NB4 (cell line): ENCODE measurements around the gene SGPL1.

Experiments
- CTCF ChIP-seq: IDR thresholded peaks from one replicate; pipeline ENCODE4 v1.5.1; 2012; ENCODE audit warnings: low read depth, low read length
- MYC ChIP-seq: IDR thresholded peaks from 2 replicates; pipeline ENCODE4 v1.6.1; 2011; ENCODE audit warnings: low read depth, low read length
- POLR2A ChIP-seq: IDR thresholded peaks from 2 replicates; pipeline ENCODE4 v1.6.1; 2011; ENCODE audit warnings: mild to moderate bottlenecking; ENCODE audit not compliant: insufficient read length; ENCODE audit errors: extremely low read depth

GRCh38 chr10:70837660-70838059, 21.9 kb downstream of the SGPL1 start:
- no peak for TF ChIP-seq CTCF
- TF ChIP-seq POLR2A: no peak
- TF ChIP-seq MYC: no peak
